ENCODE measurements around the gene CTTN. TPM values are rescaled to one million over a fixed set of nuclear protein-coding genes. Genes with fewer than 3 reads are reported as not detected.
"Not testable (repeated sequence)": the region's sequence is repeated elsewhere in the genome, so short reads cannot be mapped to it uniquely, and the experiment has no call there.

The CTTN gene
- total and polyA plus RNA-seq, 8 donors: 68.7 to 130 (median 87.6) TPM

DNA sequence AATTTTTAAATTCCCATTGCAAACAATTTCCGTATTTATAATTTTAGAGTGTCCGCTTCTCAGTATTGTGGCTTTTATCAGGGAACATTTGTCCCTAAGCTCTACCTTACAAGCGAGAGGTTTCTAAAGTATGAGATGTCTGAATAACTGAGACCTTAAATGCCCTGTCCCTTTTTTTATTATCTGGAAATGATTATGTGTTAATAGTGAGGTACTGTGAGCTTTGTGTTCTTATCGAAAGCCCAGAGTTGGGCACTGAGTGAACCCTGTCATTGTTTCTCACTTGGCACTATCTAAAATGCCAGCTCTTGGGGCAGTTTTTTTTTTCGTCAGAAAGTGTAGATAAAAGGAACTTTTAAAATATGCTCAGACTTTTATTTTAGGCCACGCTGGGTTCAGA lies 9.5 kb downstream of the CTTN start:
- 89 to 93% methylated on average over 6 of the region's 6 CpGs for WGBS, 2 donors
- no peak for DNase-seq
- no peaks in the 10 kb centered on the region for H3K9me3 ChIP-seq
- no peaks in the 10 kb centered on the region for H3K27me3 ChIP-seq
- no peaks in the 10 kb centered on the region for H3K4me1 ChIP-seq
- ATAC-seq: no peak
- H3K27ac ChIP-seq: no peak overlapping the region
- no peak for FAIRE-seq
- intact Hi-C loops (cut with DNase I): no loop called here
- no peak overlapping the region for H3K4me3 ChIP-seq
- TF ChIP-seq, protein P1, sequence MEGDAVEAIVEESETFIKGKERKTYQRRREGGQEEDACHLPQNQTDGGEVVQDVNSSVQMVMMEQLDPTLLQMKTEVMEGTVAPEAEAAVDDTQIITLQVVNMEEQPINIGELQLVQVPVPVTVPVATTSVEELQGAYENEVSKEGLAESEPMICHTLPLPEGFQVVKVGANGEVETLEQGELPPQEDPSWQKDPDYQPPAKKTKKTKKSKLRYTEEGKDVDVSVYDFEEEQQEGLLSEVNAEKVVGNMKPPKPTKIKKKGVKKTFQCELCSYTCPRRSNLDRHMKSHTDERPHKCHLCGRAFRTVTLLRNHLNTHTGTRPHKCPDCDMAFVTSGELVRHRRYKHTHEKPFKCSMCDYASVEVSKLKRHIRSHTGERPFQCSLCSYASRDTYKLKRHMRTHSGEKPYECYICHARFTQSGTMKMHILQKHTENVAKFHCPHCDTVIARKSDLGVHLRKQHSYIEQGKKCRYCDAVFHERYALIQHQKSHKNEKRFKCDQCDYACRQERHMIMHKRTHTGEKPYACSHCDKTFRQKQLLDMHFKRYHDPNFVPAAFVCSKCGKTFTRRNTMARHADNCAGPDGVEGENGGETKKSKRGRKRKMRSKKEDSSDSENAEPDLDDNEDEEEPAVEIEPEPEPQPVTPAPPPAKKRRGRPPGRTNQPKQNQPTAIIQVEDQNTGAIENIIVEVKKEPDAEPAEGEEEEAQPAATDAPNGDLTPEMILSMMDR (IDR thresholded peaks at IDR 0.05): no peak
- H3K36me3 ChIP-seq: peaks cover 6 to 54% (median 36%) of the 10 kb centered on the region in 3 donors

DNA sequence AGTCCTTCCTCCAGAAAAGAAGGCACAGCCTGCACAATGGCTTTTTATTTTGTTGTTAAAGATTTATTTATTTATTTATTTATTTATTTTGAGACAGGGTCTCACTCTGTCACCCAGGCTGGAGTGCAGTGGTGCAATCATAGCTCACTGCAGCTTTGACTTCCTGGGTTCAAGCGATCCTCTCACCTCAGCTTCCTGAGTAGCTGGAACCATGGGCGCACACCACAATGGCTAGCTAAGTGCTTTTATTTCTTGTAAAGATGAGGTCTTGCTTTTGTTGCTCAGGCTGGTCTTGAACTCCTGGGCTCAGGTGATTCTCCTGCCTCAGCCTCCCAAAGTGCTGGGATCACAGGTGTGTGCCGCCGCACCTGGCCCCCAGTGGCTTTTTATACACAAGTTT lies 10.0 kb downstream of the CTTN start:
- ATAC-seq; intact Hi-C loops (cut with DNase I); H3K9me3 ChIP-seq; H3K27me3 ChIP-seq; FAIRE-seq; DNase-seq; H3K27ac ChIP-seq; H3K4me3 ChIP-seq; H3K4me1 ChIP-seq: not testable (repeated sequence)
- WGBS, 2 donors: 95 to 97% methylated on average over 4 of the region's 4 CpGs
- peaks cover 6 to 60% (median 41%) of the 10 kb centered on the region in 3 donors for H3K36me3 ChIP-seq

DNA sequence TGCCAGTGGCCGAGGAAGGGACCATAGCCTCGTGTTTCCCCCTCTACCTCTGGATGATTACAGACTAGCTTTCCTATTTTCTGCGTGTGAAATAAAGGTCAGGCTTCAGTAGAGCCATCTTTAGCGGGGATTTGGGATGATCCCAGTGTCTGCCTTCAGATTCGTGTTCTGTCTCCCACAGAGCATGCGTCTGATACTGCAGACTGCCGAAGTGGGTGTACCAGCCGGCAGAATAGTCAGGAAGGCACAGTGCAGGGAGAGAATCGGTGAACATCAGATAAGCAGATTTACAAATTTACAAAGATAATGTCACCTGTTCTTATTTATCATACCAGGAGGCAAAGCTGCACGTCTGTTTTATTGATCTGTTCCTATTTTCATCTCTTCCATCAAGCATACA lies 11.1 kb downstream of the CTTN start:
- DNase-seq (no peak), FAIRE-seq (no peak), ATAC-seq (no peak)
- Histone ChIP-seq H3K9me3 (no peaks in the 10 kb centered on the region), H3K4me3 (no peak overlapping the region), H3K36me3 (peaks cover 6 to 69% (median 44%) of the 10 kb centered on the region in 3 donors), H3K4me1 (no peaks in the 10 kb centered on the region), H3K27me3 (no peaks in the 10 kb centered on the region), H3K27ac (no peak overlapping the region)
- intact Hi-C loops (cut with DNase I): no loop called here
- TF ChIP-seq, protein P1 (IDR thresholded peaks at IDR 0.05): no peak
- 84 to 86% methylated on average over 10 of the region's 10 CpGs for WGBS, 2 donors

DNA sequence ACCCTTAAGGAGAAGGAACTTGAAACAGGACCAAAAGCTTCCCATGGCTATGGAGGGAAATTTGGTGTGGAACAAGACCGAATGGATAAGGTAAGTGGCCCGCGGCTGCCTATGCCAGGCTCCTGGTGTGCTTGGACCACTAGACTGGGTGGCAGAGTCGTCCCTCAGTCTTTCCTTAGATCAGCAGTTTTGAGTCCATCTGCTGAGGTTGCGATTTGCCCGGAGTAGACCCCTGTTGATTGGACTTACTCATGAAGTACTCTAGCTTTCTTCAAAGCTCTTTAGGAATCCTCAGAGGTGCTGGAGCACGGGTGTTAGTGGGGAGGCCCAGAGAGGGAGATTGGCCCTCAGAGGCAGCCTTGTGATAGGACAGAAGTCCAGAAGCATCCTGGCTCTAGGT lies 11.5 kb downstream of the CTTN start:
- DNase-seq (no peak), FAIRE-seq (no peak), ATAC-seq (no peak)
- Histone ChIP-seq H3K27ac (no peak overlapping the region), H3K4me1 (no peaks in the 10 kb centered on the region), H3K4me3 (no peak overlapping the region), H3K9me3 (no peaks in the 10 kb centered on the region), H3K27me3 (no peaks in the 10 kb centered on the region), H3K36me3 (peaks cover 6 to 73% (median 44%) of the 10 kb centered on the region in 3 donors)
- TF ChIP-seq, protein P1 (IDR thresholded peaks at IDR 0.05): no peak
- WGBS, 2 donors: 88 to 98% methylated on average over 7 of the region's 7 CpGs
- intact Hi-C loops (cut with DNase I): no loop called here

DNA sequence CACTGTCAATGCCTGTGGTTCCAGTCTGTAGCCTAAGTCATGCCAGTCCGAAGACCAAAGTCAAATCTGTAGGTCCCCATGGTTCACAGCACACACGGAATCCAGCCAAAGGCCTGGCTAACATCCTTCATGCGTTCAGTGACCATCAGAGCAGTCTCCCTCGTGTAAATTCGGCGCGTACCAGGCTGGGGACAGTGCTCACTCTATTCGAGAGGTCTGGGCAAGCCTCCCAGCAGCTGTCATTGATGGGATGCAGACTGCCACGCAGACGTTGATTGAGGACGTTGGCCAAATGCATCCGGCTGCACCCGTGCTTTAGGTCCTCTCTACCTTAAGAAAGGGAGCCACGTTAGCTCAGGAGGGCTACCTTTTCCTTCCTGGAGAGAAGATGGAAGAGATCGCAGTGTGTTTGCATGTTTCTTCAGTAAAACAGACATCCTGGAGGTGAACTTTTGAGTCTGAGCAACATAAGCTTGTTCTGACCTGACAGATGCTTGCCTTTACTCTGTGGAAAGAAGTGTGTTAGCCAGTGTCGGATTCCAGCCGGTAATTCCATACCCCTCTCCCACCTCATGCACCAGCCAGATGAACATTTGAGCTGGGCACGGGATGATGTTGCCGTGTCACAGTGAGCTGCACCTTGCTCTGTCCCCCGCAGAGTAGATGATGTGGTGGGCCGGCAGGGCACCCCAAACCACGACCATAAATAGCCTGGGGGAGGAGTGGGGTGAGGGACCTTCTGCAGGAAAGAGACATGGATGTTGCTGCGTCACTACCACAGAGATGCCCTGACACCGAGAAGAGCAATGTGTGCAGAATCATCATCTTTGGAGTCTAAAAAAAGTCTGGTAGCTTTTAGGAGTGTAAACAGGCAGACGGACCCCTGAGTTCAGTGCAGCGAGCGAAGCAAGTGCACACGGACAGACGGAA lies 12.2 kb downstream of the CTTN start:
- Histone ChIP-seq H3K4me3 (no peak overlapping the region), H3K9me3 (no peaks in the 10 kb centered on the region), H3K27ac (no peak overlapping the region), H3K27me3 (no peaks in the 10 kb centered on the region), H3K4me1 (no peaks in the 10 kb centered on the region), H3K36me3 (peaks cover 6 to 77% (median 44%) of the 10 kb centered on the region in 3 donors)
- intact Hi-C loops (cut with DNase I): no loop called here
- no peak for FAIRE-seq
- ATAC-seq: no peak
- DNase-seq: no peak
- WGBS, 2 donors: 89 to 92% methylated on average over 29 of the region's 29 CpGs
- TF ChIP-seq, protein P1 (IDR thresholded peaks at IDR 0.05): no peak
